Stimulated activated CD8-positive, alpha-beta memory T cell treated with anti-CD3 and anti-CD28 coated beads, Interleukin-12 subunit alpha, Interleukin-12 subunit beta, amount 100 ng/mL, for 4 hours (primary cell): Measurements from ENCODE around the gene TDRD1.

Source experiments
- DNase-seq: peaks from one replicate; pipeline ENCODE4 v3.0.0-alpha.2; 2020; ENCODE audit warnings: low read depth

The TDRD1 gene

GRCh38 chr10:114176511-114176910, 2.6 kb upstream of the TDRD1 start:
- DNase-seq = no peak

DNA sequence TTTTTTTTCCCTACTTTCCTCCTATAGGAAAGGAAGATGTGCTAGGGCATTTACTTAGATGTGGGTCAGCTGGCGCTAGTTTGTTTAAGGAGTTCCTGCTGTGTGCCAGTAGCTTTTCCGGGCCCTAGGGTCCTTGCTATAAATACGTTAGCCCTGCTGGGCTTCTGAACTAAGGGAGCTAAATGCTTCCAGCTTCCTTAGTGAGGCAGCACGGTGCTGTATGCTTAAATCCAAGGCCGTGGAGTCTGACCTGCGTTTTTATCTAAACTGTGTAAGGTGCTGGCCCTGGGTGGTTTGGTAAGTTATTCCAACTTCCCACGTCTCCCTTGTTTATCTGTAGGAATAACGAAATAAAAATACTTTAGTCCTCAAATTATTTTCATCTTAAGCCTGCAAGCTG, 594 bp downstream of the TDRD1 start:
- no peak for DNase-seq

DNA sequence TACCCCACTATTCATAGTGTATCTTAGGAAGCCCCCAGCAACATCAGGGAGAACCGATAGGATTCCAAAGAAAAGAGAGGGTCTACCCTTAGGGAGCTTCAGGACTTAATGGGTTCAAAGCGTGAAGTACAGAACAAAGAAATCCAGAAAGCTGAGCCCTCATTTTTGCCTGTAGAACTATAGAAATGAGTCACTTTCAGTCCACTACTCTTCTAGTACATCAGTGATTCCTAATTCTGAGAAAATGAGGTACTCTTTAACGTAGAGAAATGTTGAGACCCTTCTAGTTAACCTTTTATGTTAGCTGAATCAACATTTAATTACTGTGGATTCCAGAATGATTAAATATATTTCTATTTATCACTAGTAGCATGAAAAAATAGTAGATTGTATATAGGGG, 1.8 kb downstream of the TDRD1 start:
- DNase-seq = no peak

DNA sequence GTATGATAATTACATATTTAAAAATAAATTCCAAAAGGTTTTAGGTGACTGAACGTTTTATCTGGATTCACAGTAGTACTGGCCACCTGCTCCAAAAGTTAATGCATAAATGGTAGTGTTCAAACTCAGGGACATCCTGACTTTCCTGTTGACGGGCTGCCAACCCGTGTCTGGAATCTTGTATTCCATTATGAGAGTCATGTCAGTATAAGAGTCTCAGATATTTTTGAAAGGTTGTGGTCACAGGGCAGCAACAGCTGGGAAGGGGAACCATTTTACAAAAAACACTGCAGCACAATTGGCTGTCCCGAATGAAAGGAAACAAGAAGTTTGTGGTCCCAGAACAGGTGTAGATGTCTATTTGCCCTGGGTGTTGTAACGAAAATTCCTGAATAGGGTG, 2.8 kb downstream of the TDRD1 start:
- DNase-seq = no peak

DNA sequence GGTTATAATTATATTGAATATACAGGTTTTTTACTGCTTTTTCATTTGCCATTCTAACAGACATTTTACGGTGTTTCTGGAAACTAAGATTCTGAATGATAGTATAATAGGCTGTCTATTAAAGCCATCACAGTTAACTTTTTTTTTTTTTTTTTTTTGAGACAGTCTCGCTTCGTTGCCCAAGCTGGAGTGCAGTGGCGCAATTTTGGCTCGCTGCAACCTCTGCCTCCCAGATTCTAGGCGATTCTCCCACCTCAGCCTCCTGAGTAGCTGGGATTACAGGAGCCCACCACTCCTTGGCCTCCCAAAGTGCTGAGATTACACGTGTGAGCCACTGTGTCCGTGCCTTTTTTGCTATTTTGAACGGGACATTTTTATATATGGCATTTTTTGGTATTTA, 4.4 kb downstream of the TDRD1 start:
- no peak for DNase-seq

GRCh38 chr10:114184276-114184675, 5.1 kb downstream of the TDRD1 start:
- DNase-seq = no peak

GRCh38 chr10:114188001-114188400, 8.8 kb downstream of the TDRD1 start:
- no peak for DNase-seq

DNA sequence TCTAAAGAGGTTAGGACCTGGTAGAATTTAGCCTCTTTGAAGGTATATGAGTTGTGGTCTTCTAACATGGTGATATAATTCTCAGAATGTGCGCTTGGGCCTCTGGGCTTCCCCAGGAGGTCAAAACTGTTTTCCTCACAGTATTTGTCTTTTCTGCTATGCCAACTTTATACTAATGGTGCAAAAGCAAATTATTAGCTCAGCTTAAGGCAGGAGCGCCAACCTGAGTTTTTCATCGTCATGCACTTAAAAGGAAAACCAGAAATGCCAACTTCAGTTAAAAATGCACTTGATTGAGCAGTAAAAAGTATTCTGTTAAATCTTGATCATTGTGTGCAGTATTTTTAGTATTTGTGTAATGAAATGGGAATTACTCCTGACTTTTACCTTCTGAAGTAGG, 9.7 kb downstream of the TDRD1 start:
- no peak for DNase-seq

GRCh38 chr10:114189700-114190099, 10.5 kb downstream of the TDRD1 start:
- DNase-seq = no peak

- no peak for DNase-seq
Measured at GRCh38 chr10:114195079-114195478, 15.9 kb downstream of the TDRD1 start.

DNA sequence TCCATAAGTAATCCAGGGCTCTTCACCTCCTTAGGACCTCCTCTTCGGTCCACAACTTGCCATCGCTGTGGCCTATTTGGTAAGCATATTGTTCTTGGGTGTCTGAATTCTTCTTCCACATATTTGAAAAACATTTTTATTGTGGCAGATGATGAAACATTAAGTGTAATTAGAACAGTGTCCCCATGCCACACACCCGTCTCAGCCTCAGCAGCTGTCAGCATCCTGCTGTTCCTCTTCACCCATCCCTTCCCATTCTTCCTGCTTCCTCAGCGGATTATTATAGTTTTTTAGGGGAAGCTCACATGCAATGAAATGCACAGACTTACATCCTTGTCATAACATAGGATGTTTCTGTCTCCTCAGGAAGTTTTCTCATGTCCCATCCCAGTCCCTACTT, 20.1 kb downstream of the TDRD1 start:
- no peak for DNase-seq

- no peak for DNase-seq
Measured at GRCh38 chr10:114202812-114203211, 23.7 kb downstream of the TDRD1 start.

- DNase-seq = no peak
Measured at GRCh38 chr10:114206902-114207301, 27.7 kb downstream of the TDRD1 start.

GRCh38 chr10:114207349-114207748, 28.2 kb downstream of the TDRD1 start:
- DNase-seq = no peak

DNA sequence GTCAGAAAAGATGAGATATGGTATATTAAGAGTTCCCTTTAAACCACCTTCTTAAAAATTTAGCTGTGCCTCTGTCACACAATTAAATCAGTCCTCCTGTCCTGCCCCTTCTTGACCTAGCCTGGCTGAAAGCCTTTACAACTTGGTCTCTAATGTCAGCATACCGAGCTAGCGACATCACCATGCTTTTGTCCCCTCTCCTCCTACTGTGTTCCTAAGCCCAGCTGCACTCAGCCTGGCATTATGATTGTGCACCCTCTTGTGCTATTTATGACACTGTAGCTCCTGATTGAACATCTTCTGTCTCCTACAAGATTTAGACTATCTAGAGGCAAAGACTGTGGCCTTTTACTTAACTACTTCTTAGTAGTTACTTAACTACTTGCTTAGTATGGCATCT, 29.2 kb downstream of the TDRD1 start:
- DNase-seq = no peak

- no peak for DNase-seq
Measured at GRCh38 chr10:114212153-114212552, 33.0 kb downstream of the TDRD1 start.

DNA sequence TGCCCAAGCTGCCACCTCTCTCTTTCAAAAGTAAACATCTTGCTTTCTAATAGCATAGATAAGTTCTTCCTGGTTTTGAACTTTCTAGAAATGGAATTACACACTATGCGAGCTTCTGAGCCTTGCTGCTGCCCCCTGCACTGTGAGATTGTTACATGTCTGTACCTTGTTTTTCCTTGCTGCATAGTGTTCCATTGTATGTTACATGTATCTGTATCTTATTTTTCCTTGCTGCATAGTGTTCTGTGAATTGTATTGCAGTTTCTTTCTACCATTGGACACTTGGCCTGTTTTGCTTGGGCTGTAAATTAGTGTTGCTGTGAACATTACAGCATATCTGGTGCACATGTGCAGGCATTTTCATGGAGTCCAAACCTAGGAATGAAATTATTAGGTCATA, 35.9 kb downstream of the TDRD1 start:
- no peak for DNase-seq

DNA sequence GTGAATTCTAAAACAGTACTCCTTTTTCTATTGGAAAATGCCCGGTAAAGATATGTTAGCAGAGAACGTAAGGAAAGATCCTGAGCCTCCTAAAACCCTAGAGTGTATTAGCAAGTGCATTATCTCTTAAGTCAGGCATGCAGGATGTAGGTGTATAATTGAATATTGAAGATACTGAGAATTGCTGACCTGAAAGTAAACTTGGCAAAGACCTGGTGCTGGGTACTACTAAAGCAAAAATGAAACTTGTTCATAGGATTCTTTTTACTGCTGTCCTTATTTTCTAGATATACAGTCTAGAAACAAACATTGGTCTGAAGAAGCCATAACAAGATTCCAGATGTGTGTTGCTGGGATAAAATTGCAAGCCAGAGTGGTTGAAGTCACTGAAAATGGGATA, 41.1 kb downstream of the TDRD1 start:
- no peak for DNase-seq

DNA sequence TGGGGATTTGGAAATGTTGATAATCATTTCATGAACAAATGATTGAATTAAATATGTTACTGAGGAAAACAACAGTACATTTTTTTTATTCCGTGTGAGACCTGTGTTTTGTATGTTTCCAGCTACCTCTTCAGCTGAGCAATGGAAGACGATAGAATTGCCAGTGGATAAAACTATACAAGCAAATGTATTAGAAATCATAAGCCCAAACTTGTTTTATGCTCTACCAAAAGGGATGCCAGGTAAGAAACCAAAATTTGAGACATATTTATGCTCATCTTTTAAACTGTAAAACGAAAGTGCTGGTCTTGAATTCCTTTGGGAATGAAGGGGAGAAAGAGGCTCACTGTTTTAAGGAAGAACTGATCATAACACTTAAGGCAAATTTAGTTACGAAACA, 42.1 kb downstream of the TDRD1 start:
- no peak for DNase-seq

- DNase-seq = no peak
Measured at GRCh38 chr10:114223066-114223465, 43.9 kb downstream of the TDRD1 start.

GRCh38 chr10:114228156-114228555, 49.0 kb downstream of the TDRD1 start:
- no peak for DNase-seq

- no peak for DNase-seq
Measured at GRCh38 chr10:114232561-114233176, 53.5 kb downstream of the TDRD1 start.

- no peak for DNase-seq
Measured at GRCh38 chr10:114233482-114233881, 54.3 kb downstream of the TDRD1 start.

- no peak for DNase-seq
Measured at GRCh38 chr10:114234132-114234531, 55.0 kb downstream of the TDRD1 start.
